ENCODE data around the gene DLGAP1. TPM values are rescaled to one million over a fixed set of nuclear protein-coding genes. Genes with fewer than 3 reads are reported as not detected.

DLGAP1 gene
- total and polyA plus RNA-seq, 2 of the 13 experiments (the other 11 are each of a cell fraction or from before 2014, with no cell fraction given) = 0.01 TPM; not detected in 1

DNA sequence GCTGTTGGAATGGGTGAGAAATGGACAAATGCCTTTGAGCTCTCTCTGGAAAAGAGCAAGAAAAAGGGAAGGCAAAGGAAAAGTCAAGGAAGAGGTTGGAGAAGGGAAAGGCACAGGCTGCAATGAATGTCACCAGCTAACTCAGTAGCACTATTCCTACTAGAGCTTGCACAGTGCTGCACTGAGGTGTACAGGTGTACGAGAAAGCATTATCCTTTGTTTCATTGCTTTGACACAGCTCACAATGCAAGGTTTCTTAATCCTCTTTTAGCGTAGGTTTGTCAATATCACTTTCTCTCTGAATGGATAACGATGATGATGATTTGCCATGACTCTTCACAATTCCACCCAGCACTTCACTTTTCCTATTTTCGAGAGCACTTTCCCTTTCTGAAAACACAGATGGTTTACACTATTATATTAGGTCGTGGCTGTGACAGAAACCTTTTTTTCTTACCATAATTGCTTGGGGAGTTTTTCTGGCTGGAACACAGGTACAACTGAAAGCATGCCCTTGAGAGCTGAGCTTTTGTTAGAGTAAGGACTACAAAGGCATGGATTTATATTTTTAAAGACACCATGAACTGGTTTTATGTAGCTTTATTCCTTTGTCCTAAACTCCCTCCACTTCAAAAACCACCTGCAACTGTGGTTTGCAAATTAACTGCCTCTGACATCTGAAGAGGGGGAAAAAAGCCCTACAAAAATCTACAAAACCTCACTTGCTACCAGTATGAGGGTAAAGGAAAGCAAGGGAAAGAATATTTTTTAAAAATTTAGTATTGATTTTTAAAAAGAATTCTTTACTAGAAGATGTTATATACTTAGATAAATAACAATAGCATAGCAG, 739.7 kb downstream of the DLGAP1 start (continued):
- no peak for TF ChIP-seq ZNF362 (CRISPR knock-in tag; IDR thresholded peaks at IDR 0.05; ENCODE audit: borderline replicate concordance)
- no peak for TF ChIP-seq ZNF160 (CRISPR knock-in tag; IDR thresholded peaks at IDR 0.05)
- TF ChIP-seq HNRNPLL (IDR thresholded peaks at IDR 0.05; ENCODE audit: low read depth, low read length, poor library complexity, severe bottlenecking) = no peak
- no peak for TF ChIP-seq ZNF451 (CRISPR knock-in tag; IDR thresholded peaks at IDR 0.05)
- TF ChIP-seq, protein P1, sequence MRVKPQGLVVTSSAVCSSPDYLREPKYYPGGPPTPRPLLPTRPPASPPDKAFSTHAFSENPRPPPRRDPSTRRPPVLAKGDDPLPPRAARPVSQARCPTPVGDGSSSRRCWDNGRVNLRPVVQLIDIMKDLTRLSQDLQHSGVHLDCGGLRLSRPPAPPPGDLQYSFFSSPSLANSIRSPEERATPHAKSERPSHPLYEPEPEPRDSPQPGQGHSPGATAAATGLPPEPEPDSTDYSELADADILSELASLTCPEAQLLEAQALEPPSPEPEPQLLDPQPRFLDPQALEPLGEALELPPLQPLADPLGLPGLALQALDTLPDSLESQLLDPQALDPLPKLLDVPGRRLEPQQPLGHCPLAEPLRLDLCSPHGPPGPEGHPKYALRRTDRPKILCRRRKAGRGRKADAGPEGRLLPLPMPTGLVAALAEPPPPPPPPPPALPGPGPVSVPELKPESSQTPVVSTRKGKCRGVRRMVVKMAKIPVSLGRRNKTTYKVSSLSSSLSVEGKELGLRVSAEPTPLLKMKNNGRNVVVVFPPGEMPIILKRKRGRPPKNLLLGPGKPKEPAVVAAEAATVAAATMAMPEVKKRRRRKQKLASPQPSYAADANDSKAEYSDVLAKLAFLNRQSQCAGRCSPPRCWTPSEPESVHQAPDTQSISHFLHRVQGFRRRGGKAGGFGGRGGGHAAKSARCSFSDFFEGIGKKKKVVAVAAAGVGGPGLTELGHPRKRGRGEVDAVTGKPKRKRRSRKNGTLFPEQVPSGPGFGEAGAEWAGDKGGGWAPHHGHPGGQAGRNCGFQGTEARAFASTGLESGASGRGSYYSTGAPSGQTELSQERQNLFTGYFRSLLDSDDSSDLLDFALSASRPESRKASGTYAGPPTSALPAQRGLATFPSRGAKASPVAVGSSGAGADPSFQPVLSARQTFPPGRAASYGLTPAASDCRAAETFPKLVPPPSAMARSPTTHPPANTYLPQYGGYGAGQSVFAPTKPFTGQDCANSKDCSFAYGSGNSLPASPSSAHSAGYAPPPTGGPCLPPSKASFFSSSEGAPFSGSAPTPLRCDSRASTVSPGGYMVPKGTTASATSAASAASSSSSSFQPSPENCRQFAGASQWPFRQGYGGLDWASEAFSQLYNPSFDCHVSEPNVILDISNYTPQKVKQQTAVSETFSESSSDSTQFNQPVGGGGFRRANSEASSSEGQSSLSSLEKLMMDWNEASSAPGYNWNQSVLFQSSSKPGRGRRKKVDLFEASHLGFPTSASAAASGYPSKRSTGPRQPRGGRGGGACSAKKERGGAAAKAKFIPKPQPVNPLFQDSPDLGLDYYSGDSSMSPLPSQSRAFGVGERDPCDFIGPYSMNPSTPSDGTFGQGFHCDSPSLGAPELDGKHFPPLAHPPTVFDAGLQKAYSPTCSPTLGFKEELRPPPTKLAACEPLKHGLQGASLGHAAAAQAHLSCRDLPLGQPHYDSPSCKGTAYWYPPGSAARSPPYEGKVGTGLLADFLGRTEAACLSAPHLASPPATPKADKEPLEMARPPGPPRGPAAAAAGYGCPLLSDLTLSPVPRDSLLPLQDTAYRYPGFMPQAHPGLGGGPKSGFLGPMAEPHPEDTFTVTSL (CRISPR knock-in tag; IDR thresholded peaks at IDR 0.05; ENCODE audit: borderline replicate concordance) = no peak

All from HepG2 (cell line).